ENCODE data around the gene CYTH2. TPM values are rescaled to one million over a fixed set of nuclear protein-coding genes. Genes with fewer than 3 reads are reported as not detected.

Gene CYTH2
- total and polyA plus RNA-seq, 8 donors, result 25.4 to 54.2 (median 31.5) TPM

DNA sequence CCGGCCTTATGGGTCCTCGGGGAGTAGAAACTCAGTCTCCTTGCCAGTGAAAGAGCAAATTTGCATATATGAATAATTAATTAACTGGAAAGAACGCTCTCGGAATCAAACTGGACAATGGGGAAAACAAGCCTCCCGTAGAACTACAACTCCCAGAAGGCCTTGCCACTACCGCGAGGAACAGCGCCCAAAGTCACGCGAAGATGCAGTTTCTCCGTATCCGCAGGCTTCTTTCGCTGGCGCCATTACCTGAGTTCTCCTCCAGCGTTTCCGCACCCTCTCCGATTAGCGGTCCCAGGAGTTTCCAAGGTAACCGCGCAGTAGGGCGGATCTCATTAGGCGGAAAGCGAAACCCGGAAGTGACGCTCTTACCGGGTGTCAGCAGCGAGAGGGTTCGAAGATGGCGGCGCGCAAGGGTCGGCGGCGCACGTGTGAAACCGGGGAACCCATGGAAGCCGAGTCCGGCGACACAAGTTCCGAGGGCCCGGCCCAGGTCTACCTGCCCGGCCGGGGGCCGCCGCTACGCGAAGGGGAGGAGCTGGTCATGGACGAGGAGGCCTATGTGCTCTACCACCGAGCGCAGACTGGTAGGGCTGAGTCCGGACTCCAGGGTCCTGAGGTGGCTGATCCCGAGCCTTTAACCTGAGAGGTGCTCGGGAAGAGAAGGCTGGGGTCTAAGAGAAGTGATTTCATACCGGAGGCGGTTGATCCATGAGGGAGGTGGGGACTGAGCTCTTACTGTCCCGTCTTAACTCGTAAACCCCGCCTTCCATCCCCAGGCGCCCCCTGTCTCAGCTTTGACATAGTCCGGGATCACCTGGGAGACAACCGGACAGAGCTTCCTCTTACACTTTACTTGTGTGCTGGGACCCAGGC lies 23.3 kb upstream of the CYTH2 start, which contains the start of gene GRWD1:
Gene GRWD1 (plus strand): TSS at position 378 of the 876 bp plus-strand sequence. CDS start 23 bp downstream, at position 401.
- ATAC-seq (peak; percentile 91 to 95 (median 94)), FAIRE-seq (peak; percentile 87), DNase-seq (peak; percentile 84 to 93 (median 92))
- 0% methylated on average over 61 of the region's 61 CpGs for WGBS, 2 donors
- TF ChIP-seq, protein P1, sequence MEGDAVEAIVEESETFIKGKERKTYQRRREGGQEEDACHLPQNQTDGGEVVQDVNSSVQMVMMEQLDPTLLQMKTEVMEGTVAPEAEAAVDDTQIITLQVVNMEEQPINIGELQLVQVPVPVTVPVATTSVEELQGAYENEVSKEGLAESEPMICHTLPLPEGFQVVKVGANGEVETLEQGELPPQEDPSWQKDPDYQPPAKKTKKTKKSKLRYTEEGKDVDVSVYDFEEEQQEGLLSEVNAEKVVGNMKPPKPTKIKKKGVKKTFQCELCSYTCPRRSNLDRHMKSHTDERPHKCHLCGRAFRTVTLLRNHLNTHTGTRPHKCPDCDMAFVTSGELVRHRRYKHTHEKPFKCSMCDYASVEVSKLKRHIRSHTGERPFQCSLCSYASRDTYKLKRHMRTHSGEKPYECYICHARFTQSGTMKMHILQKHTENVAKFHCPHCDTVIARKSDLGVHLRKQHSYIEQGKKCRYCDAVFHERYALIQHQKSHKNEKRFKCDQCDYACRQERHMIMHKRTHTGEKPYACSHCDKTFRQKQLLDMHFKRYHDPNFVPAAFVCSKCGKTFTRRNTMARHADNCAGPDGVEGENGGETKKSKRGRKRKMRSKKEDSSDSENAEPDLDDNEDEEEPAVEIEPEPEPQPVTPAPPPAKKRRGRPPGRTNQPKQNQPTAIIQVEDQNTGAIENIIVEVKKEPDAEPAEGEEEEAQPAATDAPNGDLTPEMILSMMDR (IDR thresholded peaks at IDR 0.05), result no peak
- Histone ChIP-seq H3K9me3 (no peaks in the 10 kb centered on the region), H3K4me1 (peaks cover 0 to 13% (median 7%) of the 10 kb centered on the region in 3 donors), H3K4me3 (peak within 1 kb of the TSS; percentile 49 to 100 (median 96)), H3K36me3 (peaks cover 0 to 20% (median 8%) of the 10 kb centered on the region in 3 donors), H3K27me3 (no peaks in the 10 kb centered on the region), H3K27ac (peak within 1 kb of the TSS; percentile 26 to 87 (median 67))
- intact Hi-C loops (cut with DNase I), result no loop called here

DNA sequence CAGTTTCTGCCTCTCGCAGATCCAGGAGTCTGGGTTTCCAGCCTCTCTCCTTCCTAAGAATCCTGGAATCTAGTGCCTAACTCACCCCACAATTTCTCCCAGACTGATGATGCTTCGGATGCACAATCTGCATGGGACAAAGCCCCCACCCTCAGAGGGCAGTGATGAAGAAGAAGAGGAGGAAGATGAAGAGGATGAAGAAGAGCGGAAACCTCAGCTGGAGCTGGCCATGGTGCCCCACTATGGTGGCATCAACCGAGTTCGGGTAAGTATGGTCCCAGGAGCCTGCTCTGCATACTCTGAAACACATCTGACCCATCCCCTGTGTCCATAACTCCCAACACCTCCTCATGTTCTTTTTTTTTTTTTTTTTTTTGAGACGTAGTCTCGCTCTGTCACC lies 22.6 kb upstream of the CYTH2 start:
- Histone ChIP-seq H3K4me3 (peak overlapping the region; percentile 49 to 100 (median 96)), H3K27ac (no peak overlapping the region), H3K9me3 (no peaks in the 10 kb centered on the region), H3K36me3 (peaks cover 0 to 27% (median 11%) of the 10 kb centered on the region in 3 donors), H3K4me1 (peaks cover 0 to 13% (median 7%) of the 10 kb centered on the region in 3 donors), H3K27me3 (no peaks in the 10 kb centered on the region)
- 76 to 82% methylated on average over 5 to 7 of the region's 7 CpGs for WGBS, 2 donors
- FAIRE-seq (no peak), ATAC-seq (no peak), DNase-seq (no peak)
- TF ChIP-seq, protein P1 (IDR thresholded peaks at IDR 0.05), result no peak
- intact Hi-C loops (cut with DNase I), result no loop called here

DNA sequence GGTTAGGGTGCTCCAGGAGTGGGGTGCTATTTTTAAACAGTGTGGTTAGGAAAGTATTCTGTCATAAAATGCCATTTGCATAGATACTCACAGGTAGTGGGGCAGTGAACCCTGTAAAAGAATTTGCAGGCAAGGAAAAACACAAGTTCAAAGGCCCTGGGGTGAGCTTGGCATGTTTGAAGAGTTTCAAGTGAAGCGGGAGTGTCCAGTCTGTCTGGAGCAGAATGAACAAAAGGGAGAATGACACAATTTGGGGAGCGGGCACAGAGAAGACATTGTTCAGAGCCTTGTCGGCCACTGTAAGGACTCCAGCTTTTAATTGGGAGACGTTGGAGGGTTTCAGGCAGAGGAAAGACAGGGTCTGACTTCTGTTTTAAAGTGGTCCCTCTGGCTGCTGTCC lies 20.6 kb upstream of the CYTH2 start:
- Histone ChIP-seq H3K4me3 (no peak overlapping the region), H3K27ac (no peak overlapping the region), H3K27me3 (no peaks in the 10 kb centered on the region), H3K36me3 (peaks cover 0 to 42% (median 24%) of the 10 kb centered on the region in 3 donors), H3K9me3 (no peaks in the 10 kb centered on the region), H3K4me1 (peaks cover 0 to 13% (median 7%) of the 10 kb centered on the region in 3 donors)
- no peak for FAIRE-seq
- no peak for DNase-seq
- no peak for ATAC-seq
- TF ChIP-seq, protein P1 (IDR thresholded peaks at IDR 0.05), result no peak
- intact Hi-C loops (cut with DNase I), result no loop called here
- 91 to 92% methylated on average over 4 of the region's 4 CpGs for WGBS, 2 donors

DNA sequence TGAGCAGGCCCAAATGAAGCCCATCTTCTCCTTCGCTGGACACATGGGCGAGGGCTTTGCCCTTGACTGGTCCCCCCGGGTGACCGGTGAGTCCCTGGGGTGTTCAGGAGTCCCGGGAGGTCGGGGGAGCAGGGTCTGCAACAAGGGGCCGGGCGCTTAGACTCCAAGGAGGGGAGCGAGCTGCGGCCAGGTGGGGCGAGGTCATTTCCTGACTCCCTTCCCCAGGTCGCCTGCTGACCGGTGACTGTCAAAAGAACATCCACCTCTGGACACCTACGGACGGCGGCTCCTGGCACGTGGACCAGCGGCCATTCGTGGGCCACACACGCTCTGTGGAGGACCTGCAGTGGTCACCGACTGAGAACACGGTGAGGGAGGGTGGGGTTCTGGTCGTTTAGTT lies 18.7 kb upstream of the CYTH2 start:
- 92 to 93% methylated on average over 23 of the region's 23 CpGs for WGBS, 2 donors
- Histone ChIP-seq H3K4me1 (peaks cover 0 to 5% (median 0%) of the 10 kb centered on the region in 3 donors), H3K36me3 (peaks cover 0 to 50% (median 24%) of the 10 kb centered on the region in 3 donors), H3K9me3 (no peaks in the 10 kb centered on the region), H3K27ac (no peak overlapping the region), H3K27me3 (no peaks in the 10 kb centered on the region), H3K4me3 (no peak overlapping the region)
- no peak for ATAC-seq
- intact Hi-C loops (cut with DNase I), result no loop called here
- TF ChIP-seq, protein P1 (IDR thresholded peaks at IDR 0.05), result no peak
- DNase-seq, result peak in 2 of 6 donors; percentile 25 to 67
- no peak for FAIRE-seq
